Left cardiac atrium (tissue), 4 donors: ENCODE measurements around the gene EXOSC5. TPM values are rescaled to one million over a fixed set of nuclear protein-coding genes. Genes with fewer than 3 reads are reported as not detected.
A peak's percentile ranks its signal among the peaks of the same experiment; 100 is the strongest.
"Not testable (repeated sequence)": the region's sequence is repeated elsewhere in the genome, so short reads cannot be mapped to it uniquely, and the experiment has no call there.

Experiments used
- ATAC-seq, 2 donors: fragments of 200-7000 bp; cut with Tn5 transposase; one replicate each; pipeline ENCODE4 v1.9.1; 2020; ENCODE audit warnings: mild to moderate bottlenecking in 2 of 2, moderate library complexity in 2 of 2
- DNase-seq: peaks from one replicate; pipeline ENCODE4 v3.0.0-alpha.2; 2020
- intact Hi-C, 2 donors: fragments of 100-400 bp; cut with DNase I; formaldehyde crosslinking; loops; one replicate each; pipeline versions ENCODE4 v1.14.1 to v1.15.1; 2022 to 2023
- total RNA-seq, 2 donors: library from RNA; stranded (reverse); fragmentation: NEBNext Ultra II Directional; extraction: Animal tissue kit (Norgen Biotek cat#: 25700); gene quantifications; one replicate each; pipeline ENCODE4 v1.2.1, GENCODE V29; 2021
- donor health status: DM: no; HTN: yes; CAD: no.
- donor health status: DM: no; HTN: yes; CAD: no; lungs with severe emphysema.
- donor health status: DM: yes; HTN: yes; CAD: no.
- donor health status: Dilated cardiomyopathy.

The EXOSC5 gene
- total RNA-seq, 2 donors from 2014 or later, result 8.1 to 13.4 TPM

GRCh38 chr19:41381536-41381935, 15.6 kb downstream of the EXOSC5 start:
- intact Hi-C loops, result not testable (repeated sequence)

GRCh38 chr19:41377977-41378709, 19.0 kb downstream of the EXOSC5 start:
- intact Hi-C loops, result no loop called here
- no peak for DNase-seq
- no peak for ATAC-seq

More at GRCh38 chr19:41381536-41381935, 15.6 kb downstream of the EXOSC5 start:
- not testable (repeated sequence) for DNase-seq, ATAC-seq

DNA sequence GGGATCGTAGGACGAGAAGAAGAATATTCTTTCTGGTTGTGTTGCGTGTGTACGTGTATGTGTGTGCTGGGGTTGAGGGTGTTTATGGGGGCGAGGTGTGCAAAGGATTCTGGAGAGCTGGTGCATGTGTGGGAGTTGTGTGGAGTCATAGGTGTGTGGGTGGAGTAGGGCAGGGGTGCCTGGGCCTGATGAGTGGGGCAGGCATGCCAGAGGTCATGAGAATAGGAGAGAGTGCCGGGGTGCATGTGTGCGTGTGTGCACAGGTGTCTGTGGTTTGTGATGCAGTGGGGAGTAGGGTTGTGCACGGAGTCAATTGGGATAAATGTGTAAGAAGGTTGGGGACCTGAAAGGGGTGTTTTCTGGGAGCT, 20.2 kb downstream of the EXOSC5 start:
- DNase-seq (no peak), ATAC-seq (peak in 1 of 2 donors; percentile 10)
- intact Hi-C loops, result no loop called here

GRCh38 chr19:41376241-41376997, 20.7 kb downstream of the EXOSC5 start, which contains the start of gene TMEM91:
TMEM91 (plus strand) TSS chr19:41376533; CDS start chr19:41378310, 1,777 bp downstream.
- ATAC-seq (peak; percentile 54), DNase-seq (peak; percentile 53)
- intact Hi-C loops, result no loop called here

DNA sequence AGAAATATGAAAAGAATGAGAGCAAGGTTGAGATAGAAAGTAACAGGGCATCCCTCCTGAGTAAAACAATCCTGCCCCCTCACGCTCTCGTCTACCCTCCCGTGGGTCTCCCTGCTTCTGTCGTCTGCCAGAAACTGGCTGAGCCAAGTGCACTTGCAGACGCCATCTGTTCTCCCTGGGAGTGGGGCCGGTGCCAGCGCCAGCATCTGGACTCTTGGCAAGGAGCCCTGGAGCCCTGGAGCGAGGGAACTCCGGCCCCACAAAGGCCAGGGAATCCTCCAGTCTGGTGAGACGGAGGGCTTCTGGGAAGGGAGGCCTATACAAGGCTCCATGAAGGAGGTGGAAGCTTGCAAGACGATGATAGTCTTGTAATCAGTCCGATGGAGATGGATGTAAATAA, 23.2 kb downstream of the EXOSC5 start:
- peak; percentile 86 for DNase-seq
- peak; percentile 78 to 80 for ATAC-seq
- intact Hi-C loops, result no loop called here

GRCh38 chr19:41372501-41372900, 24.7 kb downstream of the EXOSC5 start:
- no peak for DNase-seq
- intact Hi-C loops, result no loop called here
- no peak for ATAC-seq

DNA sequence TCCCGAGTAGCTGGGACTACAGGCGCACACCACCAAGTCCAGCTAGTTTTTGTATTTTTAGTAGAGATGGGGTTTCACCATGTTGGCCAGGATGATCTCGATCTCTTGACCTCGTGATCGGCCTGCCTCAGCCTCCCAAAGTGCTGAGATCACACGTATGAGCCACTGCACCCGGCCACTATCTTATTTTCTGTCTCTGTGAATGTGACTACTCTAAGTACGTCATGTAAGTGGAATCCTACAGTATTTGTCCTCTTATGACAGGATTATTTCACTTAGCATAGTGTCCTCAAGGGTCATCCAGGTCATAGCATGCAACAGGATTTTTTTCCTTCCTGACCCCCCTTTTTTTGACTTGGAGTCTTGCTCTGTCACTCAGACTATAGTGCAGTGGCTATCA, 25.6 kb downstream of the EXOSC5 start:
- no peak for DNase-seq
- intact Hi-C loops, result no loop called here
- no peak for ATAC-seq

DNA sequence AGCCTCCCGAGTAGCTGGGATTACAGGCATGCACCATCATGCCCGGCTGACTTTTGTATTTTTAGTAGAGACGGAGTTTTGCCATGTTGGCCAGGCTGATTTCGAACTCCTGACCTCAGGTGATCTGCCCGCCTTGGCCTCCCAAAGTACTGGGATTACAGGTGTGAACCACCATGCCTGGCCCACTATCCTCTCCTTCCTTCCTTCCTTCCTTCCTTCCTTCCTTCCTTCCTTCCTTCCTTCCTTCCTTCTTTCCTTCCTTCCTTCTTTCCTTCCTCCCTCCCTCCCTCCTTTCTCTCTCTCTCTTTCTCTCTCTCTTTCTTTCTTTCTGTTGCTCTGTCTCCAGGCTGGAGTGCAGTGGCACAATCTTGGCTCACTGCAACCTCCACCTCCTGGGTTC, 26.0 kb downstream of the EXOSC5 start:
- intact Hi-C loops, ATAC-seq, DNase-seq: not testable (repeated sequence)

GRCh38 chr19:41369769-41370168, 27.4 kb downstream of the EXOSC5 start:
- ATAC-seq (no peak), DNase-seq (no peak)
- intact Hi-C loops, result no loop called here

DNA sequence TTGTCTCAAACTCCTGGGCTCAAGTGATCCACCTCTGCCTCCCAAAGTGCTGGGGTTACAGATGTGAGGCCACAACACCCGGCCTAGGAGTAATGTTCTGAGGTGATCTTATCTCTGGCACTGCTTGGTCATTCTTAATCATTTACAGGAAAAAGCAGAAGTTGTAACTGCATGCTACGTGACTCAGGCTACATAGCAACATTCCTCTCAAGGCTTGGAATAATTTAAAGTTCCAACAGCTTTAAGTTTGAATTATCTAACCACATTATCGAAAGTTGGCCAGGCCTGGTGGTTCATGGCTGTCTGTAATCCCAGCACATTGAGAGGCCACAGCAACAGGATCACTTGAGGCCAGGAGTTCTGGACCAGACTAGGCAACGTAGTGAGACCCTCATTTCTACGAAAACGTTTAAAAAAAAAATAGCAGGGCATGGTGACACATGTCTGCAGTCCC, 29.3 kb downstream of the EXOSC5 start:
- DNase-seq, result no peak
- ATAC-seq, result no peak
- intact Hi-C loops, result no loop called here

GRCh38 chr19:41366089-41366488, 31.1 kb downstream of the EXOSC5 start:
- ATAC-seq, result no peak
- intact Hi-C loops, result no loop called here
- no peak for DNase-seq

GRCh38 chr19:41364524-41365391, 32.4 kb downstream of the EXOSC5 start:
- DNase-seq (no peak), ATAC-seq (no peak)
- intact Hi-C loops, result no loop called here

DNA sequence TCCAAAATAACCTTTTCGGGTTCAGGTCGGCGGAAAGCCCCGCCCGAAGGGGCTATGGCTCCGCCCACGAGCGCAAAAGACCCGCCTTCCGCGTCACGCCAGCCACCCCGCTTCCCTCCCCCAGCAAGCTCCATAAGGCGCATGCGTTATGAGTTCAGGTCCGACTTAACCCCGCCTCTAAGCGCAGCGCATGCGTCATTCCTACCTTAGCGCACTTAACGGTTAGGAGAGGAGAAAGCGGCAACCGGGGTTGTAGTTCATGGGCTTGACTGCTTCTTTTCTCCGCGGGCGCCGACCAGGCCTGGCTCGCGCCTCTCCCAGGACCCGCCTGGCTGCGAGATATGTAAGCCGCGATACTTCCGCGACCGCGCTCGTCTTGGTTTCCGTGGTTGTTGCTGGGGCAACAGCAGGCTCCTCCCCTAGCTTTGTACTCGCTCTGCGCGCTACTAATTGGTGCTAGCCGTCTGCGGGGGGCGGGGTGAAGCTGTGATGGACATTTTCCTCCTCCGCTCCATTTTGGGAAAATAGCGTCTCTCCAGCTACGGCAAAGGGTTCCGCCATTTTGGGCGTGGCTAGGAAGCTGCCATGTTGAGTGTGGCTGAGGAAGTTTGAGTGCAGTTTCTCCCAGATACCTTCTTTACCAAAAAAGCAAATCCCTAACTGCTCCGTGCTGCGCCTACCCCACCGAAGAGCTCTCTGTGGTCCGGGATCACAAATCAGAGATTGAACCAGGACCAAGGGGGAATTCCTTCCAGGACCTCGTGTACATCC, 33.2 kb downstream of the EXOSC5 start, which contains the start of gene B9D2:
Gene B9D2, minus strand, starts transcription at position 397 of the 771 bp plus-strand sequence. CDS start 630 bp downstream, outside the sequence.
- ATAC-seq (peak; percentile 97 to 98), DNase-seq (peak; percentile 99)
- intact Hi-C loops, result no loop called here

- intact Hi-C loops, result no loop called here
- ATAC-seq (no peak), DNase-seq (no peak)
These were observed 33.8 kb downstream of the EXOSC5 start for GRCh38 chr19:41363371-41363752.

DNA sequence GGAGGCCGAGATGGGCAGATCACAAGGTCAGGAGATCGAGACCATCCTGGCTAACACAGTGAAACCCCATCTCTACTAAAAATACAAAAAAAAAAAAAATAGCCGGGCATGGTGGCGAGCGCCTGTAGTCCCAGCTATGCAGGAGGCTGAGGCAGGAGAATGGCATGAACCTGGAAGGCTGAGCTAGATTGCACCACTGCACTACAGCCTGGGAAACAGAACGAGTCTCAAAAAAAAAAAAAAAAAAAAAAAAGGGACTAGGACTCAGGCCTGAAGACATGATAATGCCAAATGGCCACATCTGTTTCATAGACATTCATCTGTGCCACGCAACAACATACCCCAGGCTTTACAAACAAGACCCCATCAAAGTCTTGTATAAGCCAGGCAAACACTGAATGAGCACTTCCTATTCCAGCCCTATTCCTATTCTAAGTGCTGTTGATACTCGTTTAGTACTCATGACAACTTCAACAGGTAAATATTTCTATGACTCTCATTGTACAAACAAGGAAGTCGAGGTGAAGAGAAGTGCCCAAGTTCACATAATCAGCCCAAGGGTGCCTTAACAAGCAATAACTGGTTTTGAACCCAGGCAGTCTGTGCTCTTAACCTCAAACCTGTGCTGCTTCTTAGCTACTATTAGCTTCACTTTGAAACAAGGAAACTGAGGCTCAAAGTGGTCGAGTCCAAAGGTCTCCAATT, 34.9 kb downstream of the EXOSC5 start:
- DNase-seq (no peak), ATAC-seq (no peak)
- intact Hi-C loops, result no loop called here

DNA sequence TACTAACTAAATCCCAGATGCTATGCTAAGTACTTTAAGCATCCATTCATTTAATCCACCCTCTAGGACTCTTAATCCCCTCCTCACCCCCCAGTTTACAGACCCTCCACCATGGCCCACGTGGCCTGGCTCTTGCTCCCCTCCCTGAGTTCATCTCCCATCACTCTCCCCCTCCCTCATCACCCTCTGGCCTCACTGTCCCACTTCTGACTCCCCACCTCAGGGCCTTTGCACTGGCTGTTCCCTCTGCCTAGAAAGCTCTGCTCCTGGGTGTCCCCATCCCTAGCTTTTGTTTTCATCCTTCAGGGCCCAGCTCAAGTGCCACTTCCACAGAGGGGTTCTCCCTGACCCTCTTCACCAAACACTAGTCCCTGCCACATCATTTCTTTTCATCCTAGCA, 37.4 kb downstream of the EXOSC5 start:
- intact Hi-C loops, result no loop called here
- ATAC-seq (no peak), DNase-seq (no peak)

GRCh38 chr19:41357746-41358145, 39.4 kb downstream of the EXOSC5 start:
- ATAC-seq (no peak), DNase-seq (no peak)
- intact Hi-C loops, result no loop called here
